ENCODE measurements around the gene GGT5.
"Not testable (repeated sequence)": the region's sequence is repeated elsewhere in the genome, so short reads cannot be mapped to it uniquely, and the experiment has no call there.

GGT5 gene

DNA sequence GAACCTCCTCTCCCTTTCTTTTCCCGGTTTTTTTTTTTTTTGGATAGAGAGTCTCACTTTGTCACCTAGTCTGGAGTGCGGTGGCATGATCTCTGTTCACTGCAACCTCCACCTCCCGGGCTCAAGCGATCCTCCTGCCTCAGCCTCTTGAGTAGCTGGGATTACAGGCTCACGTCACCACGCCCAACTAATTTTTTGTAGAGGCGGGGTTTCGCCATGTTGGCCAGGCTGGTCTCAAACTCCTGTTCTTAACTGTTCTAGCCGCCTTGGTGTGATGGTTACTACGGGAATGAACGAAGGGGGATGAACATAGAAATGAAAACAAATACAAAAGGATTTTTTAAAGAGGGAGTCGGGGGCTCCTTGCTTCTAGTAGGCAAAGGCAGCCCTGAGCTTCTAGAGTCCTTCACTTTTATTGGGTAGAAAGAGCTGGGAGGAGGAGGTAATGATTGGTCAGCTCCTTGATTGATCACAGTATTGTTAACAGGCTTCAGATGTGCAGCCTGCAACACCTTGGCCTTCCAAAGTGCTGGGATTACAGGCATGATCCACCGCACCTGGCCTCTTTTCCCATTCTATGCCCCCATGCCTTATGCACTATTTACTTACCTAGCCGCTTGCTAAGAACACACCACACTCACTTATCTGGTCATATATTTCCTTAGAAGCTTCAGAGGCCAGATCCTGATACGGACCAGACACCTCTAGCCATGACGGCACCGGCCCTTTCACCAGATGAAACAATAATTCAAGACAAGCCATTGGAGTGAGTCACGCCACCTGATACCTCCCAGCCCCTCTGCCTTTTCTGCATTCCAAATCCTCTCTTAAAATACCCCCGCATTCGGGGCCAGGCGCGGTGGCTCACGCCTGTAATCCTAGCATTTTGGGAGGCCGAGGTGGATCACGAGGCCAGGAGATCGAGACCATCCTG lies 42.9 kb downstream of the GGT5 start:
- DNase-seq, result no peak

DNA sequence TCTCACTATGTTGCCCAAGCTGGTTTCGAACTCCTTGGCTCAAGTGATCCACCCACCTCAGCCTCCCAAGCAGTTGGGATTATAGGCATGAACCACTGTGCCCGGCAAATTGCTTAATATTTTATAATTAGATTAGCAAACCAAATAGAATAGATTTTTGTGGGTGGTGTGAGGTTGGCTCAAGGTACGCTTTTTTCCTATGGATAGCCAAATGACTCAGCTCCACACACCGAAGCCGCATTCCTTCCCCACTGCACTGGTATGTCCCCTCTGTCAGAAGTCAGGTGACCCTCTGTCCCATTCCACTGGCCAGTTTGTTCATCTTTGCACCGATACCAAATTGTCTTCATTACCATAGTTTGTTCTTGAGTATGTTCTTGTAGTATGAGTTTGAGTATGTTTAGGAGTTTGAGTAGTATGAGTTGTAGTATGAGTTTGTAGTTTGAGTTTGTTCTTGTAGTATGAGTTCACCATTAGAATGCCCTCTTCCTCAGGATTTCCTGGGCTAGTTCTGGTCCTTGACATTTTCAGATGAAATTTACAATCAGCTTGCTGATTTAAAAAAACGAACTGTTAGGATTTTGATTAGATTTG lies 44.2 kb downstream of the GGT5 start:
- no peak for DNase-seq

DNA sequence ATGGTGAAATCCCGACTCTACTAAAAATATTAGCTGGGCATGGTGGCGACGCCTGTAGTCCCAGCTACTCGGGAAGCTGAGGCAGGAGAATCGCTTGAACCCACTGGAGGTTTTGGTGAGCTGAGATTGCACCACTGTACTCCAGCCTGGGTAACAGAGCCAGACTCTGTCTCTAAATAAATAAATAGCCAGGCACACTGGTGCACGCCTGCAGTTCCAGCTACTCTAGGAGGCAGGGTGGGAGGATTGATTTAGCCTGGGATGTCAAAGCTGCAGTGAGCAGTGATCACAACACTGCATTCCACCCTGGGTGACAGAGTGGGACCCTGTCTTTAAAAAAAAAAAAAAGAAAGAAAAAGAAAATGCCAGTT lies 46.2 kb downstream of the GGT5 start:
- DNase-seq, result no peak

DNA sequence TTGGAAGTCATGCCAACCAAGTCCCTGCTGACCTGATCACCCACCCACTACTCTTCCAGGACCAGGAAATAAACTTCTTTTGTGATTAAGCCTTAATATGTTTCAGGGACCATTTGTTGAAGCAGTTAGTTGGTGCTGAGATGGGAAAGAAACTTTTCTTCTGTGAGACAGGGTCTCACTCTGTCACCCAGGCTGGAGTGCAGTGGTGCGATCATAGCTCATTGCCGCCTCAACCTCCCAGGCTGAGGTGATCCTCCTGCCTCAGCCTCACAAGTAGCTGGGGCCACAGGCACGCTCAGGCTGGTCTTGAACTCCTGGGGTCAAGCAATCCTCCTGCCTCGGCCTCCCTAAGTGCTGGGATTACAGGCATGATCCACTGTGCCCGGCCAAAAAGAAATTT lies 53.0 kb downstream of the GGT5 start:
- no peak for DNase-seq

DNA sequence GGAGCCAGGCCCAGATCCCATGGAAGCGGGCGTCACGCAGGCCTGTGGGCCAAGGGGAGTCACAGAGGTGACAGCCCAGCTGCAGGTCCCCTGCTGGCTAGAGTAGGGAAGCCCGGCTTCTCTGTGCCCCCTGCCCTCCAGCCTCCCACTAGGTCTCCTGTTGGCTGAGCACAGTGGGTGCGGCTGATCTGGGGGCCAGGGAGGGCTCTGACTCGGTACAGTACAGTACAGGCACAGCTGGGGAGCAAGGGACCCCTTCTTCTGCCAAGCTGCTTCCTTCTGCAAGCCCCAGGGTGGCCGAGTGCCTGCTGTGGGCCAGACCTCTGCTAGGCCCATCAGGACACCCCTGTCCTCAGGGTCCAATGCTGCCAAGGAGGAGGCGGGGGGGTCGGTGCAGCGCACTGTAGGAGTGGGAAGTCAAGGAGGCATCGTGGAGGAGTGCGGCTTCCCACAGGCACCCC lies 53.5 kb downstream of the GGT5 start:
- no peak for DNase-seq

DNA sequence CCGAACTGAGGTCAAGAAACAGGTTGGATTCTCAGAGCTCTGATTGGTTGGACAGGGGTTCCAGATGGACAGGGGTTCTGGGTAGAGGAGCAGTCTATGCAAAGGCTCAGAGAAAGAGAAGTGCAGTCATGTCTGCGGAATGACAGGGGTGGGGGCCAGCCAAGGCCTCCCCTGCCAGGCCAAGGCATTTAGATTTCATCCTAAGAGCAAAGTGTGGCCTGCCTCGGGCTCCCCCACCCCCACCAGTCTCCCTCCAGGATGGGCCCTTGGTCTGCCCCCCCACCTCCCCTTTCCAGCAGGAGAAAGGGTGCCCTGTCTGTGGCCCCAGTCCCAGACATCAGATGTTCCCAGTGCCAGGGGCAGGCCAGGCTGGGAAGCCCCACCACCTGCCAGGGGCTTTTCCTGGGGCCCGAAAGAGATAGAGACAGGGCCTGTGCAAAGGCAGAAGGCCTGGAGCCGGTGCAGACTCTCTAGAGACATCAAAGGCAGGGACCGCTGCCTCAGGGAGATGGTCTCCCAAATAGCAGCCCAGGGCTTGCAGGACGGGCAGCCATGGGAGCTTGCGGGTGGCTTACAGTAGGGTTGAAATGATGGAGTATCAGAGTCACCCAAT lies 54.2 kb downstream of the GGT5 start:
- no peak for DNase-seq

DNA sequence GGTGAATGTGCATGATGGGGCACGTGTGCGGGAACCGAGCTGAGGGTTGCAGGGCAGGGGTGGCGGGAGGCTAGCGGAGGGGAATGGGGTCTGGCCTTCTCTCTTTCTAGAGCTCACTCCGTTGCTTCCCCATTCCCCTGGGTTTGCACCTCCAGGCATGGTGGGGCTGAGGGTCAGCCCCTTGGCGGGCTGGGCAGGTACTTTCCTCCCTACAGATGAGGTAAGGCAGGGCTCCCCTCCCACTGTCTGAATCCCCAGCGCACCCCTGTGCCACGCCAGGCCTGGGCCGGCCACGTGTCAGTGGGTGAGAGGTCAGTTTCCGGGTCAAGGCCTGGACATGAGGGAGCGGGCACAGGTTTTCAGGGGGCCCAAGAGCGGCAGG lies 54.7 kb downstream of the GGT5 start:
- DNase-seq, result no peak

DNA sequence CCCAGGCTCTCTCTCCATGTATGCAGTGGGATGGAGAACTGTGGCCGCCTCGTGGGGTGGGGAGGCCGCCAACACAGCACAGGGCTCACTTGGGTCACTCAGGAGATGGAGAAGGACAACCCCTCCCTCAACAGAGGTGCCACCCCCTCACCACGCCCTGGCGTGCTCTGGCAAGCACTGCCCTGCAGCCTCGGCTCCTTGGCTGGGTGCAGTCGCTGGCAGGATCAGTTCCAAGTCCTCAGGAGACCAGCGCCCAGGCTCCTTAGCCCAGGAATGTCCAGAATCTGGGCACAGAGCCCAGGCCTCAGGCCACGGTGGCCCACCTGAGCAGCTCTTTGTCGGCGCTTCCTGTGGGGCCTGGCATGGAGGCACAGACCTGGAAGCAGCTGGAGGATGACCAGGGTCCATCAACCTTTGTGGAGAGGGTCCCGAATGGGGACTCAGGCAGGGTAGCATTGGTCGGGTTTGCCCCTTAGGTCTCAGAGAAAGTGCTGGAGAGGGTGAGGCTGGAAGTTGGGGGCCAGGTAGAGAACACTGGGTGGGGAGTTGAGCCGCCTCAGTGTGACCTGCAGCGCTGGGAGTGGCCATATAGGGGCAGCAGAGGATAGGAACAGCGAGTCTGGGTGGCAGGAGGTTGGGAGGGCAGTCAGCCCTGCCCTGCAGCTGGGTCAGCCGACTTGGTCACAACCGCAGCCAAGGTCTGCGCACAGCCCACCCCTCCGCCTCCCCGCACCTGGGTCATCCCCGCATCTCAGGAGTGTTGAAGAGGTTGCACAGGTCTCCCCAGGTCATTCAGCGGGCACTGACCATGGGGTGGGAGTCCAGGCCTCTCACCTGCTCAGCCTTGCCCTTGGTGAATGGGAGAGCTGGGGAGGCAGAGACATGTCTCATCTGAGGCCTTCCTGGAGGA lies 55.4 kb downstream of the GGT5 start:
- no peak for DNase-seq

DNA sequence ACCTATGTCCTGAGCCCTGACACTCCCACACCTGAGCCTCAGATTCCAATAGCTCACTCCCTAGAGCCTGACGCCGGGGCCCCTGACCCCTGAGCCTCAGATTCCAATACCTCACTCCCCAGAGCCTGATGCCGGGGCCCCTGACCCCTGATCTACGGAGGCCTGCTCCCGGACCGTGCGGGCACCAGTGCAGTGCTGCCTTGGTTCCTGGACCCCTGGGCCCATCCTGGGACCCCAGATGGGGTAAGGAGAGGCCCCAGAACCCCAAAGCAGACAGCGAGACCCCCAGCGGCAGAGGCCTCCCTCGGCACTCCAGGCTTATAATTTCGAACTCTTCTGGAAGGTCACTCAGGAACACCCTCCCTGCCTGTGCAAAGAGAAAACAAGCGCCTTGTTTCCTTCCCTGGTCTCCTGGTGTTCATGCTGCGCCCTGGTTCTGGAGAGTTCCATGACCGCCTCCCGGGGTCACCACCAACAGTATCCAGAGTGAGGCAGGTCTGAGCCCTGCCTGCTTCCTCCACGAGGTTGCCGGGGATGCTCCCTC lies 56.1 kb downstream of the GGT5 start:
- DNase-seq, result no peak

DNA sequence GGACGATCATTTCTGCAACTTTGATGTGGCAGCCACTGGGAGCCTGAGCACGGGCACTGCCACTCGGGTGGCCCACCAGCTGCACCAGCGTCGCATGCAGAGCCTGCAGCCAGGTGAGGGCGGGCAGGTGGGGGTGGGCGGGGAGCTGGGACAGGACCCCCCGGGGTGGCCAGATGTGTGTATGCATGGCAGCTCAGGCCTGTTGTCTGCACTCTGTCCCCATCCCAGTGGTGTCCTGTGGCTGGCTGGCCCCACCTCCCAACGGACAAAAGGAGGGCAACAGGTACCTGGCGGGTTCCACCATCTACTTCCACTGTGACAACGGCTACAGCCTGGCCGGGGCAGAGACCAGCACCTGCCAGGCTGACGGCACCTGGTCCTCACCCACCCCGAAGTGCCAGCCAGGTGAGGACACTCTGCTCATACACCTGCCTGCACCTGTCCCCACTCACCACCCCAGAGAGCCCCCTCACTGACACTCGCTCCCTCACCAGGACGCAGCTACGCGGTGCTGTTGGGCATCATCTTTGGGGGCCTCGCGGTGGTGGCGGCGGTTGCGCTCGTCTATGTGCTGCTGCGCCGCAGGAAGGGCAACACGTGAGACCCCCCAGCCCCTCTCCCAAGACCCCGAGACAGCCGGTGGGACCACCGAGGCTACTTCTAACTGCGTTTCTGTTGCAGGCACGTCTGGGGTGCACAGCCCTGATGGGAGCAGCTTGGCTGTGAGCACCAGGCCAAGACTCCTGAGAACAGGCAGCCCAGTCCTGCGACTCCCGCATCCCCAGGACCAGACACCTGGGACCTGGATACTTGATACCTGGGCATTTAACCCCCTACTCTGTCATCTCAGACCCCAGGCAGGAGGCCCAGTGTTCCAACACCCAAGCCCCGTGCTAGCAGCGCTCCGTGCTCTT lies 56.9 kb downstream of the GGT5 start:
- DNase-seq, result no peak

DNA sequence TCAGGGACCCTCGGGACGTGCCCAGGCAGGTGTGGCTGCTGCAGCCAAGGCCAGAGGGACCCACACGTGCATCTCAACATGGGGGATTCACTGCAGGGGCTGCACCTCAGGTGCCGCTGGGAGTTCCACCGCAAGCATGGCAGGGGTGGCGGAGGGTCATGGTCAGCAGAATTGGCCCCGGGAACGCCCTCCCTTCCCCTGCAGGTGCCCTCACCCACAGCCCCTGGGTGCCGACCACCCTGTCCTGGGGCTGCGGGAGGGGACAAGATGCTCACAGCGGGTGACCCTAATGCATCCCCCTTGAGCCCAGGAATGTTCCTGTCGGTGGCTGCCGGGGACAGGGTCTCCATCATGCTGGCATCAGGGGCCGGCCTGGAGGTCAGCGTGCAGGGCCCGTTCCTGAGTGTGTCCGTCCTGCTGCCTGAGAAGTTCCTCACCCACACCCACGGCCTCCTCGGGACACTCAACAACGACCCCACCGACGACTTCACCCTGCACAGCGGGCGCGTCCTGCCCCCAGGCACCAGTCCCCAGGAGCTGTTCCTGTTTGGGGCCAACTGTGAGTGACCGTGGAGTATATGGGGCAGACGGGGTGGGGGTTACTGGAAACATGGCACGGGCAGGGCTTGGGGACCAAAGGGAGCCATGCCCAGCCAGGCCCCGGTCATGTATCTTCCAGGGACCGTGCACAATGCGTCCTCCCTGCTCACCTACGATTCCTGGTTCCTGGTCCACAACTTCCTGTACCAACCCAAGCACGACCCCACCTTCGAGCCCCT lies 57.8 kb downstream of the GGT5 start:
- DNase-seq, result no peak

DNA sequence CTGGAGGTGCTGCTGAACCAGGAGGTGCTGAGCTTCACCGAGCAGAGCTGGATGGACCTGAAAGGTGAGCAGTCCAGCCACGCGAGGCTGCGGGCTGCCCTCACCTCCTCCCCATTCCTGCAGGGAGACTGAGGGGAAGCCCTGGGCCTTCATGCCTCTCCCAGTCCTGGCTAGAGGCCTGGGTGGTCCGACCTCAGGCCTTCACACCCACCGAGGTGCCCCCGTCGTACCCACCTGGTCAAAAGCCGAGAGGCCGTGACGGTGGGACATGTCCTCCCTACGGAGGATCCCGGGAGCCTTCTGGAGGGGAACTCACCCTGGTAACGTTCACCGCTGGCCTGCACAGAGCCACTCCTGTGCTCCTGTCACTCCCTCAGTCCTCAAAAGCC lies 58.5 kb downstream of the GGT5 start:
- DNase-seq, result no peak

DNA sequence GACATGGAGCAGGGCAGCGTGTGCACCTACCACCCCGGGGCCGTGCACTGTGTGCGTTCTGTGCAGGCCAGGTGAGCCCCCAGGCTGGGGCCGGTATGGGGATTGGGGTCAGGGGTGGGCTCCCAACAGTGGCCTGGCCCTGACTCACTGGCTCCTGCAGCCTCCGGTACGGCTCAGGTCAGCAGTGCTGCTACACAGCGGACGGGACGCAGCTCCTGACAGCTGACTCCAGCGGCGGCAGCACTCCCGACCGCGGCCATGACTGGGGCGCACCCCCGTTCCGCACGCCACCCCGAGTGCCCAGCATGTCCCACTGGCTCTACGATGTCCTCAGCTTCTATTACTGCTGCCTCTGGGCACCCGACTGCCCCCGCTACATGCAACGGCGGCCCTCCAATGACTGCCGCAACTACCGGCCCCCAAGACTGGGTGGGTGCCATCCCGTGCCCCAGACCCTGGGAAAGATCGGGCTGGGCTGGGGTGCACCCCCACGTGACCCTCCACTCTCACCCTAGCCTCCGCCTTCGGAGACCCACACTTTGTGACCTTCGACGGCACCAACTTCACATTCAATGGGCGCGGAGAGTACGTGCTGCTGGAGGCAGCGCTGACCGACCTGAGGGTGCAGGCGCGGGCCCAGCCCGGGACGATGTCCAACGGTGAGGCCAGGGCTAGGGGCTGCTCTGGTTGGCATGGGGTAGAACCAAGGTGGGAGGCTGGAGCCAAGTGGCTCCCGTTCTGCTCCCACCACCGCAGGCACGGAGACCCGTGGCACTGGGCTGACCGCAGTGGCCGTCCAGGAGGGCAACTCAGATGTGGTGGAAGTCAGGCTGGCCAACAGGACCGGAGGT lies 59.2 kb downstream of the GGT5 start:
- DNase-seq, result no peak

DNA sequence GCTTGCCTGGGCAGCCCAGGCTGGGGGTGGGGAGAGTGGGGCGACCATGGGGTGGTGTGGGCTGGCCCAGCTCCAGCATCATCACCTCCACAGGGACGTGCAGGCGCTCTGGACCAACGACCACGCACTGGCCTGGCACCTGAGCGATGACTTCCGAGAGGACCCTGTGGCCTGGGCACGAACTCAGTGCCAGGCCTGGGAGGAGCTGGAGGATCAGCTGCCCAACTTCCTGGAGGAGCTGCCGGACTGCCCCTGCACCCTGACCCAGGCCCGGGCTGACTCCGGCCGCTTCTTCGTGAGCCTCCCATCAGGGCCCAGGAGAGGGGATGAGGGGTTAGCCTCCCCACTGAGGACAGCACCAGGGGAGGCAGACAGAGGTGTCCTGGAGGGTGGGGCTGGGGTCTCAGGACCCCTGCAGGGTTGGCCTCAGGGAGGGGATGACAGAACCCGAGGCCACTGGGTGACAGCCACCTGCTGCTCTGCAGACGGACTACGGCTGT lies 59.8 kb downstream of the GGT5 start:
- DNase-seq, result no peak

DNA sequence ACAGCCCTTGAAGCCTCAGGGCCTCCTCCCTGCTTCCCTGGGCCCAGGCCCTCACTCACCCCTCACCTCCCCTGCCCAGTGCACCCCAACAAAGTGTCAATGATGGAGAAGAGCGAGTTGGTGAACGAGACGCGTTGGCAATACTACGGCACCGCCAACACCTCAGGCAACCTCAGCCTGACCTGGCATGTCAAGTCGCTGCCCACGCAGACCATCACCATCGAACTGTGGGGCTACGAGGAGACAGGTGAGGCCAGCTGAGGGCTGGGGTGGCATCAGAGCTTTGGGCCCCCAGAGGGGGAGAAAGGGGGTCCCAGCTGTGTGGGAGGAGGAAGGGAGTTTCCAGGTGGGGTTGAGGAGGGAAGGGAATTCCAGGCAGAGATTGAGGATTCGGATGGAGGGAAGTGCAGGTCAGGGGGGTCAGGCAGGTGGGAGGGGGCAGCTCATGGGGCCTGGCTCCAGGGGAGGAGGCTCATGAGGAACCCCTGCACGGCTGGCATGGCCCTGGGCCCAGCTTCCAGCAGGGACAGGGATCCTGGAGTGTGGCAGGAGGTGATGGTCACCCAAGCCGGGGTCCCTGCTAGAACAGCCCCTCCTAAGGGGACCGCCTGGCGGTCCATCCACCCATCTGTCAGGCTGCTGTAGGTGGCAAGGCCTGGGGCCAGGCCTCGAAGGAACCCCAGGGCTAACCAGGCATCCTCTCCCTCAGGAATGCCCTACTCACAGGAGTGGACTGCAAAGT lies 60.7 kb downstream of the GGT5 start:
- DNase-seq, result no peak

DNA sequence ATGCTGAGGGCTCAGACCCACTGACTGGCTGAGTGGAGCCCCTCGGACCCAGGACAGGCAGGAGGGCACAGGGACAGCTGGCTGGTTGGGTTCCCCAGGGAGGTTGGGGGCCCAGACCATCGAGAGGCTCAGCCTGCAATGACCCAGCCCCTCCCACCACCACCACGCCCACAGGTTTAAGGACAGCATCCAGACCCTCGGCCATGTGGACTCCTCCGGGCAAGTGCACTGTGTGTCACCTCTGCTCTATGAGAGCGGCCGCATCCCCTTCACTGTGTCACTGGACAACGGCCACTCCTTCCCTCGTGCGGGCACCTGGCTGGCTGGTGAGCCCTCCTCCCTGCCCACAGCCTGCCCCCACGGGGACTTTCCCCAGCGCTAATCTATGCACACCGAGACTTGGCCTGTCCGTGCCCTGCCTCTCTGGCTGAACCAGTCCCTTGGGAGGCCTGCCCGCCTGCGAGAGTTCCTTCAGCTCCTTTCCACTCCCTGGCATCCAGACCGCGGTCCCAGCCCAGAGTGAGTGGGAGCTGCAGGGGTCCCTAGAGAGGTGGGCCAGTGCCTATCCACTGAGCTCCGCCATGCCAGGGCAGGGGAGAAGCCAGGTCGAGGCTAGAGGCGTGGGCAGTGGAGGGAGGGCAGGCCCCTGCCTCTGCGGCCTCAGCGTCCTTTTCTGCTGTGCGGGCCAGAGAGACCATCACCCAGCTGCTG lies 61.4 kb downstream of the GGT5 start:
- no peak for DNase-seq

DNA sequence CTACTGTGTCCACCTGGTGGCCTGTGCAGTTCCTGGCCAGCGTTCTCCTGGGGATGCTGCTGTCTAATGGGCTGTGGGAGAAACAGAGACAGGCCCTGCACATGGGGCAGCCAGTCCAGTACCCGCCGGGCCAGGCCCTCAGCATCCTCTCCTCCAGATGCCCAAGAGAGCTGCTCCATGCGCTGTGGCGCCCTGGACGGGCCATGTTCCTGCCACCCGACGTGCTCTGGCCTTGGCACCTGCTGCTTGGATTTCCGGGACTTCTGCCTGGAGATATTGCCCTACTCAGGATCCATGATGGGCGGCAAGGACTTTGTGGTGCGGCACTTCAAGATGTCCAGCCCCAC lies 62.0 kb downstream of the GGT5 start:
- DNase-seq, result not testable (repeated sequence)

All from NCI-H2029 (cell line).